CD4-positive, alpha-beta memory T cell (primary cell): ENCODE results near the gene PPM1J. TPM values are rescaled to one million over a fixed set of nuclear protein-coding genes. Genes with fewer than 3 reads are reported as not detected.

ENCODE experiments used
- CTCF ChIA-PET: fragments of 350-600 bp; sonication (Branson Sonifier 250); formaldehyde crosslinking; loops from one replicate; lab custom pipeline; 2021; ENCODE audit warnings: inconsistent platforms; ENCODE audit not compliant: partially characterized antibody; lab: Charles Lee
- POLR2A ChIA-PET: fragments of 350-600 bp; sonication (Branson Sonifier 250); formaldehyde crosslinking; loops from one replicate; lab custom pipeline; 2021; ENCODE audit not compliant: partially characterized antibody; lab: Charles Lee
- DNase-seq, 5 donors: peaks; one replicate each; pipeline versions ENCODE4 v3.0.0 to v3.0.0-alpha.2; 2020 to 2022; ENCODE audit warnings: mixed read lengths in 1 of 5
- H3K27ac ChIP-seq: one replicate; pipeline ENCODE4 v1.7.0; 2013; ENCODE audit warnings: low read depth, low read length
- H3K27me3 ChIP-seq: 2 replicates; pipeline ENCODE4 v1.7.0; 2013; ENCODE audit warnings: mild to moderate bottlenecking, low read length, moderate library complexity; ENCODE audit not compliant: insufficient read depth
- H3K36me3 ChIP-seq: 2 replicates; pipeline ENCODE4 v1.7.0; 2013; ENCODE audit warnings: mild to moderate bottlenecking, low read length, moderate library complexity; ENCODE audit not compliant: insufficient read depth
- H3K4me1 ChIP-seq: 2 replicates; pipeline ENCODE4 v1.7.0; 2013; ENCODE audit warnings: mild to moderate bottlenecking, low read length, moderate library complexity; ENCODE audit not compliant: insufficient read depth
- H3K4me3 ChIP-seq, 2 donors: one replicate each; pipeline ENCODE4 v1.7.0; 2013; ENCODE audit warnings: low read length in 2 of 2, mild to moderate bottlenecking in 1 of 2
- H3K9me3 ChIP-seq, 2 donors: one replicate each; pipeline ENCODE4 v1.7.0; 2013; ENCODE audit warnings: low read length in 2 of 2, control low read depth in 1 of 2; ENCODE audit not compliant: control insufficient read depth in 1 of 2
- H3K27ac Mint-ChIP-seq, 7 donors: one replicate each; pipeline ENCODE4 v1.8.0; 2020 to 2021; ENCODE audit warnings: mixed read lengths in 7 of 7, mild to moderate bottlenecking in 6 of 7, inconsistent platforms in 3 of 7, moderate library complexity in 3 of 7
- H3K27me3 Mint-ChIP-seq, 2 donors: one replicate each; pipeline ENCODE4 v1.8.0; 2020 to 2021; ENCODE audit warnings: mixed read lengths in 2 of 2
- H3K36me3 Mint-ChIP-seq, 2 donors: one replicate each; pipeline ENCODE4 v1.8.0; 2020 to 2021; ENCODE audit warnings: mixed read lengths in 2 of 2, inconsistent platforms in 1 of 2, mild to moderate bottlenecking in 1 of 2
- H3K4me1 Mint-ChIP-seq, 4 donors: one replicate each; pipeline ENCODE4 v1.8.0; 2020 to 2021; ENCODE audit warnings: mixed read lengths in 4 of 4, mild to moderate bottlenecking in 1 of 4
- H3K4me3 Mint-ChIP-seq, 8 donors: one replicate each; pipeline ENCODE4 v1.8.0; 2020 to 2021; ENCODE audit warnings: mixed read lengths in 8 of 8, mild to moderate bottlenecking in 7 of 8, moderate library complexity in 6 of 8, inconsistent platforms in 3 of 8
- H3K9me3 Mint-ChIP-seq, 8 donors: one replicate each; pipeline ENCODE4 v1.8.0; 2020 to 2021; ENCODE audit warnings: mixed read lengths in 8 of 8, mild to moderate bottlenecking in 5 of 8, inconsistent platforms in 3 of 8, moderate library complexity in 1 of 8
- intact Hi-C: fragments of 100-400 bp; cut with micrococcal nuclease; formaldehyde crosslinking; loops from one replicate; pipeline ENCODE4 v1.15.1; 2023
- polyA plus RNA-seq, 2 donors: library from polyadenylated mRNA; unstranded; fragments of 300-500 nt; fragmentation: Illumina TruSeq; gene quantifications; one replicate each; pipeline ENCODE4 v1.2.3, GENCODE V29; 2021
- total RNA-seq, 2 experiments: library from RNA; stranded (reverse); gene quantifications; one replicate each; pipeline ENCODE4 v1.2.3, GENCODE V29; 2021

PPM1J gene
- total and polyA plus RNA-seq, 4 experiments from 2014 or later, result 0.13 to 0.76 TPM; not detected in 2

- Histone ChIP-seq H3K27me3 (no peaks in the 10 kb centered on the region), H3K27ac (peak overlapping the region; percentile 40), H3K9me3 (no peaks in the 10 kb centered on the region), H3K36me3 (peaks cover 20% of the 10 kb centered on the region), H3K4me1 (peaks cover 57% of the 10 kb centered on the region), H3K4me3 (no peak overlapping the region)
- H3K4me3 Mint-ChIP-seq, result peak overlapping the region in 4 of 8 donors; percentile 7 to 27 (median 22)
- POLR2A ChIA-PET, result interaction anchor here (1.2 to 6.3 kb wide), 4 partner anchors 13 to 83 kb away, joined by 4 to 44 read pairs (median 18); partner anchors contain the start of genes CAPZA1, MOV10, PPM1J and ST7L
- CTCF ChIA-PET, result interaction anchor here (1.5 to 4.6 kb wide), 4 partner anchors 14 to 310 kb away, joined by 6 to 54 read pairs (median 6); partner anchors contain the start of gene PPM1J
- intact Hi-C loops, result no loop called here
- no peaks in the 10 kb centered on the region for H3K9me3 Mint-ChIP-seq
- peaks cover 13 to 45% of the 10 kb centered on the region in 2 donors for H3K36me3 Mint-ChIP-seq
- no peak for DNase-seq
- H3K4me1 Mint-ChIP-seq, result peaks cover 33 to 74% (median 55%) of the 10 kb centered on the region in 4 donors
- peak overlapping the region; percentile 81 to 94 (median 84) for H3K27ac Mint-ChIP-seq
- H3K27me3 Mint-ChIP-seq, result no peaks in the 10 kb centered on the region
Observed at GRCh38 chr1:112701227-112702066, 13.7 kb downstream of the PPM1J start.

GRCh38 chr1:112700290-112701226 lies 14.6 kb downstream of the PPM1J start:
- Histone ChIP-seq H3K4me1 (peaks cover 49% of the 10 kb centered on the region), H3K36me3 (peaks cover 24% of the 10 kb centered on the region), H3K27ac (peak overlapping the region; percentile 40), H3K9me3 (no peaks in the 10 kb centered on the region), H3K4me3 (no peak overlapping the region), H3K27me3 (no peaks in the 10 kb centered on the region)
- Mint-ChIP-seq H3K36me3 (peaks cover 13 to 52% of the 10 kb centered on the region in 2 donors), H3K4me3 (peak overlapping the region in 3 of 8 donors; percentile 29 to 39 (median 34)), H3K4me1 (peaks cover 29 to 65% (median 47%) of the 10 kb centered on the region in 4 donors), H3K27ac (peak overlapping the region; percentile 82 to 94 (median 84)), H3K27me3 (no peaks in the 10 kb centered on the region), H3K9me3 (no peaks in the 10 kb centered on the region)
- peak; percentile 44 to 80 (median 45) for DNase-seq
- CTCF ChIA-PET, result interaction anchor here (1.5 to 1.8 kb wide), 2 partner anchors 15 to 199 kb away, joined by 6 to 7 read pairs; partner anchors contain the start of gene PPM1J
- intact Hi-C loops, result loop anchor here (1.0 kb wide), 1 partner anchor 25 kb away; no protein-coding TSS in a partner anchor
- POLR2A ChIA-PET, result interaction anchor here (0.7 to 6.3 kb wide), 3 partner anchors 14 to 82 kb away, joined by 3 to 44 read pairs (median 5); partner anchors contain the start of genes CAPZA1, PPM1J and ST7L

- H3K27me3 Mint-ChIP-seq, result no peaks in the 10 kb centered on the region
- peaks cover 30% of the 10 kb centered on the region for H3K36me3 ChIP-seq
- no peak for DNase-seq
- no peak overlapping the region for H3K4me3 ChIP-seq
- H3K9me3 Mint-ChIP-seq, result no peaks in the 10 kb centered on the region
- H3K27ac Mint-ChIP-seq, result peak overlapping the region; percentile 82 to 92 (median 84)
- no peak overlapping the region for H3K4me3 Mint-ChIP-seq
- H3K4me1 ChIP-seq, result peaks cover 39% of the 10 kb centered on the region
- H3K36me3 Mint-ChIP-seq, result peaks cover 13 to 60% of the 10 kb centered on the region in 2 donors
- no peak overlapping the region for H3K27ac ChIP-seq
- ChIA-PET POLR2A (interaction anchor here (1.2 to 6.3 kb wide), 3 partner anchors 15 to 81 kb away, joined by 5 to 44 read pairs (median 5); partner anchors contain the start of genes CAPZA1, MOV10, PPM1J and ST7L), CTCF (interaction anchor here (1.2 to 1.8 kb wide), 4 partner anchors 9 to 198 kb away, joined by 4 to 7 read pairs (median 6); partner anchors contain the start of gene PPM1J)
- H3K9me3 ChIP-seq, result no peaks in the 10 kb centered on the region
- H3K4me1 Mint-ChIP-seq, result peaks cover 19 to 56% (median 37%) of the 10 kb centered on the region in 4 donors
- intact Hi-C loops, result loop anchor here (1.0 kb wide), 1 partner anchor 24 kb away; no protein-coding TSS in a partner anchor
- no peaks in the 10 kb centered on the region for H3K27me3 ChIP-seq
Observed at GRCh38 chr1:112699425-112700144, 15.5 kb downstream of the PPM1J start.

- no peaks in the 10 kb centered on the region for H3K27me3 Mint-ChIP-seq
- no peak for DNase-seq
- H3K4me1 Mint-ChIP-seq, result peaks cover 14 to 47% (median 30%) of the 10 kb centered on the region in 4 donors
- ChIA-PET POLR2A (interaction anchor here (1.5 to 1.6 kb wide), 2 partner anchors 16 to 24 kb away, joined by 3 to 5 read pairs; partner anchors contain the start of genes MOV10 and PPM1J), CTCF (interaction anchor here (1.2 to 1.9 kb wide), 3 partner anchors 9 to 20 kb away, joined by 4 to 9 read pairs (median 6); a partner anchor contains a TSS)
- no peak overlapping the region for H3K4me3 Mint-ChIP-seq
- no peaks in the 10 kb centered on the region for H3K9me3 ChIP-seq
- H3K36me3 Mint-ChIP-seq, result peaks cover 13 to 63% of the 10 kb centered on the region in 2 donors
- no peaks in the 10 kb centered on the region for H3K27me3 ChIP-seq
- H3K27ac Mint-ChIP-seq, result peak overlapping the region in 6 of 7 donors; percentile 52 to 84 (median 79)
- no peak overlapping the region for H3K27ac ChIP-seq
- intact Hi-C loops, result no loop called here
- peaks cover 40% of the 10 kb centered on the region for H3K36me3 ChIP-seq
- peaks cover 32% of the 10 kb centered on the region for H3K4me1 ChIP-seq
- H3K4me3 ChIP-seq, result no peak overlapping the region
- no peaks in the 10 kb centered on the region for H3K9me3 Mint-ChIP-seq
Observed at GRCh38 chr1:112698366-112699310, 16.5 kb downstream of the PPM1J start.

GRCh38 chr1:112697781-112698201 lies 17.3 kb downstream of the PPM1J start:
- DNase-seq, result no peak
- no peak overlapping the region for H3K4me3 ChIP-seq
- peaks cover 45% of the 10 kb centered on the region for H3K36me3 ChIP-seq
- Mint-ChIP-seq H3K27ac (peak overlapping the region in 4 of 7 donors; percentile 11 to 35 (median 22)), H3K9me3 (no peaks in the 10 kb centered on the region), H3K27me3 (no peaks in the 10 kb centered on the region), H3K36me3 (peaks cover 17 to 68% of the 10 kb centered on the region in 2 donors), H3K4me1 (peaks cover 14 to 41% (median 27%) of the 10 kb centered on the region in 4 donors), H3K4me3 (no peak overlapping the region)
- H3K27me3 ChIP-seq, result no peaks in the 10 kb centered on the region
- H3K9me3 ChIP-seq, result no peaks in the 10 kb centered on the region
- ChIA-PET CTCF (interaction anchor here (1.9 kb wide), 1 partner anchor 19 kb away, joined by 9 read pairs; no protein-coding TSS in a partner anchor), POLR2A (interaction anchor here (0.5 to 1.6 kb wide), 3 partner anchors 17 to 382 kb away, joined by 3 to 5 read pairs (median 4); partner anchors contain the start of genes MOV10 and PPM1J)
- peaks cover 32% of the 10 kb centered on the region for H3K4me1 ChIP-seq
- intact Hi-C loops, result no loop called here
- H3K27ac ChIP-seq, result no peak overlapping the region
